Uterus (tissue), 4 donors: Measurements from ENCODE around the gene CCNC. TPM values are rescaled to one million over a fixed set of nuclear protein-coding genes. Genes with fewer than 3 reads are reported as not detected.

Source experiments
- DNase-seq, 2 donors: peaks; one replicate each; pipeline ENCODE4 v3.0.0-alpha.2; 2019 to 2020
- H3K27ac ChIP-seq, 2 donors: fragments of 200-600 bp; sonication (generic); 1 replicate in 1 of 2; 2 replicates in 1 of 2; pipeline ENCODE4 v1.5.1; 2016 to 2018
- H3K27me3 ChIP-seq, 2 donors: fragments of 200-600 bp; sonication (generic); one replicate each; pipeline ENCODE4 v1.5.1; 2018 to 2019; ENCODE audit warnings: control low read depth in 1 of 2
- H3K36me3 ChIP-seq, 2 donors: fragments of 200-600 bp; sonication (generic); one replicate each; pipeline ENCODE4 v1.5.1; 2019; ENCODE audit warnings: control low read depth in 1 of 2
- H3K4me1 ChIP-seq, 2 donors: fragments of 200-600 bp; sonication (generic); one replicate each; pipeline ENCODE4 v1.5.1; 2018 to 2019; ENCODE audit warnings: control low read depth in 1 of 2
- H3K4me3 ChIP-seq, 2 donors: fragments of 200-600 bp; sonication (generic); 1 replicate in 1 of 2; 2 replicates in 1 of 2; pipeline ENCODE4 v1.5.1; 2018 to 2019; ENCODE audit warnings: mild to moderate bottlenecking in 1 of 2
- H3K9me3 ChIP-seq, 2 donors: fragments of 200-600 bp; sonication (generic); one replicate each; pipeline ENCODE4 v1.5.1; 2019; ENCODE audit warnings: control low read depth in 1 of 2
- POLR2A ChIP-seq, 2 donors: fragments of 450-650 bp; IDR thresholded peaks; one replicate each; pipeline ENCODE4 v1.6.1; 2016; ENCODE audit warnings: antibody characterized with exemption in 2 of 2, mild to moderate bottlenecking in 1 of 2, moderate library complexity in 1 of 2
- intact Hi-C: fragments of 100-400 bp; cut with DNase I; formaldehyde crosslinking; loops from one replicate; pipeline ENCODE4 v1.15.1; 2023; ENCODE audit warnings: low total_unique reads
- total RNA-seq, 4 donors: library from RNA; depleted of rRNA in 3 of 4; stranded (reverse); fragments of >200 nt in 3 of 4; gene quantifications; one replicate each; pipeline versions ENCODE4 v1.1.0 to v1.2.4, GENCODE V29; 2014 to 2023
- TF ChIP-seq, protein P1 (sequence below), 4 experiments: fragments of 200-600 bp in 2 of 4; fragments of 450-650 bp in 2 of 4; sonication (generic) in 2 of 4; IDR thresholded peaks; one replicate each; pipeline ENCODE4 v1.5.1; 2016 to 2019; ENCODE audit warnings: antibody characterized with exemption in 4 of 4, mild to moderate bottlenecking in 2 of 4, moderate library complexity in 1 of 4
- donor health status: DM: yes; HTN: yes; CAD: no.

CCNC gene
- total RNA-seq, 4 donors from 2014 or later: 48.4 to 97.0 (median 54.8) TPM

DNA sequence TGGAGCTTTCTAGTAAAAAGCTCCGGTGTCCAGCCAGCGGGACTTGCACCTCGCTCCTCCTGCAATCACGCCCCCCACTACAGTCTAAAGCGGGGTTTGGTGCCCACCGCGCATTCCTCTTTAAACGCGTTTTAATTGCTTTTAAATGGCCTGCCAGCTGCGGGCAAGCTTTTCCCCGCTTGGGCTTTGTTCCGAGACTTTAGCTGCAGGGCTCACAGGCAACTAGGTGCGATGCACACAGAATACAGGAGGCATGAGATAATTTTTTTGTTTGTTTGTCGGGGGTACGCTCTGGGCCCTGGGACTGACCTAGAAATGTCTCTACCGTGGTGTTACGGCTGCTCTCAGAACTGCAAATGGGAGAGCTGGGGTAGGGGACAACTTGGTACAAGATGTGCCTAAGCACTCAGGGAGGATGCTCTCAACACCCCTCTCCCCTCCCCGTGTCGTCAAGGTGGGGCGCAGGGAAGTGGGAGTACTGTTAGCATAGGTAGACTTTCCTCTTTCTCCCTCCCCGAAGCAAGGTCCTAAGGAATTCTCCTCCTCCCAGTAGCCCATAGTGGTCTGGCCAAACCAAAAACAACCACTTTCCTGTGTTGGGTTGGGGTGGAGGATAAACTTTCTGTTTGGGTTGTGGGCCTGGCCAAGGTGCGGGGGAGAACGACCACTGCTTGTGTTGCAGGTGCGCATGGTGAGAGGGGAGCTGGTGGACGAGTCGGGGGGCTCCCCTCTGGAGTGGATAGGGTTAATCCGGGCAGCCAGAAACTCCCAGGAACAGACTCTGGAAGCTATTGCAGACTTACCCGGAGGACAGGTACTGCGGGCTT, 39.8 kb upstream of the CCNC start:
- DNase-seq: no peak
- Histone ChIP-seq H3K9me3 (no peaks in the 10 kb centered on the region), H3K27ac (no peak overlapping the region), H3K4me1 (peaks cover 0 to 17% of the 10 kb centered on the region in 2 donors), H3K4me3 (no peak overlapping the region), H3K27me3 (peaks cover 31 to 97% of the 10 kb centered on the region in 2 donors), H3K36me3 (no peaks in the 10 kb centered on the region)
- TF ChIP-seq, protein P1, sequence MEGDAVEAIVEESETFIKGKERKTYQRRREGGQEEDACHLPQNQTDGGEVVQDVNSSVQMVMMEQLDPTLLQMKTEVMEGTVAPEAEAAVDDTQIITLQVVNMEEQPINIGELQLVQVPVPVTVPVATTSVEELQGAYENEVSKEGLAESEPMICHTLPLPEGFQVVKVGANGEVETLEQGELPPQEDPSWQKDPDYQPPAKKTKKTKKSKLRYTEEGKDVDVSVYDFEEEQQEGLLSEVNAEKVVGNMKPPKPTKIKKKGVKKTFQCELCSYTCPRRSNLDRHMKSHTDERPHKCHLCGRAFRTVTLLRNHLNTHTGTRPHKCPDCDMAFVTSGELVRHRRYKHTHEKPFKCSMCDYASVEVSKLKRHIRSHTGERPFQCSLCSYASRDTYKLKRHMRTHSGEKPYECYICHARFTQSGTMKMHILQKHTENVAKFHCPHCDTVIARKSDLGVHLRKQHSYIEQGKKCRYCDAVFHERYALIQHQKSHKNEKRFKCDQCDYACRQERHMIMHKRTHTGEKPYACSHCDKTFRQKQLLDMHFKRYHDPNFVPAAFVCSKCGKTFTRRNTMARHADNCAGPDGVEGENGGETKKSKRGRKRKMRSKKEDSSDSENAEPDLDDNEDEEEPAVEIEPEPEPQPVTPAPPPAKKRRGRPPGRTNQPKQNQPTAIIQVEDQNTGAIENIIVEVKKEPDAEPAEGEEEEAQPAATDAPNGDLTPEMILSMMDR (IDR thresholded peaks at IDR 0.05): no peak
- no peak for TF ChIP-seq POLR2A (IDR thresholded peaks at IDR 0.05)
- intact Hi-C loops: no loop called here

DNA sequence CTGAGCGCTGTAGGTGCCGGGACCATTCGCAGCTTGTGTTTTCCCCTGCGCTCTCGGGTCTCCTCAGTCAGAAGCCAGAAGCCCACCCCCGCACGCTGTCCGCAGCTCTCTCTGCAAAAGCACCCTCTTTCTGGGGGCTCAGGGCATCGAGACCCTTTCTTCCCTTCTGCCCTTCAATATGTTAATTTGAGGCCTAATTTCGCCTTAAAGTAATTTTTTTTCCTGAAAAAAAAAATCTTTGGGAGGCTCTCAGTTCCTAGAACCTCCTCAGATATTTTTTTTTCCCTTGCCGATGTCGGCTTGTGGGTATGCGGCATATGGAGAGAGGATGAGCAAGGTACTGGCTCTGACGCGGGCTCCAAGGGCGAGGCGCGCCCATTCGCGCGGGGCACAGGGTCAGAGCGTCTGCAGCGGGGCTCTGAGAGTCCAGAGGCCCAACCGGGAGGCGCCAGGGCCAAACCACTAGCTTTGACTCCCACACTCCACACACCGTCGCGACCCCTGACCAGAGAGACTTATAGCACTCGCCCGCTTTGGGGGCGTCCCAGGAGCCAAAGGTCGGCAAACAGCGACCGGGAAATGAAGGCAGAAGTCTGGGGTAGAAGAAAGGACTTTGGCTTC, 39.1 kb upstream of the CCNC start:
- intact Hi-C loops: no loop called here
- TF ChIP-seq, protein P1 (IDR thresholded peaks at IDR 0.05): no peak
- TF ChIP-seq POLR2A (IDR thresholded peaks at IDR 0.05): no peak
- no peak overlapping the region for H3K27ac ChIP-seq
- DNase-seq: no peak
- no peak overlapping the region for H3K4me3 ChIP-seq
- H3K36me3 ChIP-seq: no peaks in the 10 kb centered on the region
- peaks cover 29 to 98% of the 10 kb centered on the region in 2 donors for H3K27me3 ChIP-seq
- H3K9me3 ChIP-seq: no peaks in the 10 kb centered on the region
- peaks cover 0 to 18% of the 10 kb centered on the region in 2 donors for H3K4me1 ChIP-seq

DNA sequence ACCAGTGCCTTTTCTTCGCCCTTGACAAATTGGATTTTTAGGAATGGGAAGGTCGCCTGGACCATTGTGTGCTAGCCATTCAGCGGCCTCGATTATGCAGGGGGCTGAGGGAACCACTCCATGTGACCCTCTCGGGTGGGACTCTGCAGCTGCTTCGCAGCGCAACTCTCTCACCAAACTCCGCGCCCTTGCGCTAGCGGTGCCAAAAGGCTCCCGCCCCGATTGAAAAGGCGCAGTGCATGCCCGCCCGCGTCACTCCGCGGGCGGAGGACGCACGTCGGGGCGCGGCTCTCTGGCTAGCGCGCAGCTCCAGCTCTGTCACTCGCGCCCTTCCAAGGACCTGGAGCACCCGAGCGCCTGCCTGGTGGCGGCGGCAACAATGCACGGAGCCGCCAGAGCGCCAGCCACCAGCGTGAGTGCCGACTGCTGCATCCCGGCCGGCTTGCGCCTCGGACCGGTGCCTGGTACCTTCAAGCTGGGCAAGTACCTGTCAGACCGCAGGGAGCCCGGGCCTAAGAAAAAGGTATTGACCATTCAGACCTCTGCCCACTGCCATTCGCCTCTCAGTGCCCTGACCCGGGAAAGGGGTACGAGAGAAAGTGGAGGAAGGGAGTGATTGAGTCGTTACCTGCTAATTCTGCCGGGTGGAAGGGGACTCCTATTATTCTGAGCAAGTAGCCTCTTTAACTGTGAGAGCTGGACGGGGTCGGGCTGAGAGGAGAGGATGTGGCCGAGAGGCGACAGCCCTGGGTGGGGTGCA, 38.4 kb upstream of the CCNC start, which contains the start of gene PRDM13:
TSS of gene PRDM13 (plus strand) at position 178 of the 760 bp plus-strand sequence. CDS start at position 380, 202 bp downstream.
- Histone ChIP-seq H3K27me3 (peaks cover 25 to 98% of the 10 kb centered on the region in 2 donors), H3K9me3 (no peaks in the 10 kb centered on the region), H3K36me3 (no peaks in the 10 kb centered on the region), H3K4me3 (no peak within 1 kb of the TSS), H3K27ac (no peak within 1 kb of the TSS), H3K4me1 (peaks cover 0 to 18% of the 10 kb centered on the region in 2 donors)
- intact Hi-C loops: no loop called here
- TF ChIP-seq POLR2A (IDR thresholded peaks at IDR 0.05): no peak
- TF ChIP-seq, protein P1 (IDR thresholded peaks at IDR 0.05): no peak
- DNase-seq: no peak

DNA sequence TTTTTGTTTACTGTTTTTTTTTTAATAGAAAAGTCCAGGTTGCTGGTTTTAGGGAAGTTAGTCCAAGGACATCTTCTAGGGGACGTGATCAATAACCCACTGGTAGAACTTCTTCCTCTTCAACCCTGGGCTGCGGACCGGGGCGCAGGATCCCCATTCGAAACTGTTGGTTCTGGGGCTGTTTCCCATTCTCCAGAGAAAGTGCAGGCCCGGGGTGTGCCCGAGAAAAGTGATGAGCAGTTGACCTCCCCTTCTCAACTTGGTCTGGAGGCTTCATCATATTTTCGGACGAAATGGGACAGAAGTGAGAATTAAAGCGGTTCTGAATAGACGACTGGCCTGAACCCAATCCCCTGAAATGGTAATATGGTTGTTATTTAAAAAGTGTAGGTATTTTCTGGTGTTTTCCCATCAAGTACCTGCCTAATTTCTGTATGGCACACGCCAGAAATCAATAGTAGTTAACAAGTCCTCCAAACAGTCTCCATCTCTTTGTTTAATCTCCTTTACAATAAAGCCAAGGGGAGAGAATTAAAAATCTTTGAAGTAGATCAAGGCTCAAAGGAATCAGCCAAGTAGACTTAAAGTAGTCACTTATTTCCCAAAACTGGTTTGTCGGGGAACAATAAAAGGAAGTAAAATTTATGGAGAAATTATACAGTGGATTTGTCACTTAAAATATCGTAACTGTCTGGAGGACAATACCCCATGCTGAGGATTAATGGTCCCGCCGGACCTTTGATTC, 37.6 kb upstream of the CCNC start:
- Histone ChIP-seq H3K27ac (no peak overlapping the region), H3K27me3 (peaks cover 25 to 99% of the 10 kb centered on the region in 2 donors), H3K9me3 (no peaks in the 10 kb centered on the region), H3K36me3 (no peaks in the 10 kb centered on the region), H3K4me3 (no peak overlapping the region), H3K4me1 (peaks cover 0 to 18% of the 10 kb centered on the region in 2 donors)
- no peak for DNase-seq
- TF ChIP-seq, protein P1 (IDR thresholded peaks at IDR 0.05): no peak
- TF ChIP-seq POLR2A (IDR thresholded peaks at IDR 0.05): no peak
- intact Hi-C loops: no loop called here
